GM19324 (cell line): ENCODE measurements around the gene FXYD2.

ENCODE experiments used
- ATAC-seq: cut with Tn5 transposase; IDR thresholded peaks from one replicate; pipeline ENCODE4 v1.9.1; 2021; ENCODE audit warnings: mild to moderate bottlenecking, moderate library complexity; ENCODE audit not compliant: unreplicated experiment, low FRiP score

The FXYD2 gene

GRCh38 chr11:117859061-117859460 lies 34.5 kb upstream of the FXYD2 start:
- ATAC-seq, result no peak

- ATAC-seq, result no peak
Measured at GRCh38 chr11:117857734-117858414, 33.3 kb upstream of the FXYD2 start.

DNA sequence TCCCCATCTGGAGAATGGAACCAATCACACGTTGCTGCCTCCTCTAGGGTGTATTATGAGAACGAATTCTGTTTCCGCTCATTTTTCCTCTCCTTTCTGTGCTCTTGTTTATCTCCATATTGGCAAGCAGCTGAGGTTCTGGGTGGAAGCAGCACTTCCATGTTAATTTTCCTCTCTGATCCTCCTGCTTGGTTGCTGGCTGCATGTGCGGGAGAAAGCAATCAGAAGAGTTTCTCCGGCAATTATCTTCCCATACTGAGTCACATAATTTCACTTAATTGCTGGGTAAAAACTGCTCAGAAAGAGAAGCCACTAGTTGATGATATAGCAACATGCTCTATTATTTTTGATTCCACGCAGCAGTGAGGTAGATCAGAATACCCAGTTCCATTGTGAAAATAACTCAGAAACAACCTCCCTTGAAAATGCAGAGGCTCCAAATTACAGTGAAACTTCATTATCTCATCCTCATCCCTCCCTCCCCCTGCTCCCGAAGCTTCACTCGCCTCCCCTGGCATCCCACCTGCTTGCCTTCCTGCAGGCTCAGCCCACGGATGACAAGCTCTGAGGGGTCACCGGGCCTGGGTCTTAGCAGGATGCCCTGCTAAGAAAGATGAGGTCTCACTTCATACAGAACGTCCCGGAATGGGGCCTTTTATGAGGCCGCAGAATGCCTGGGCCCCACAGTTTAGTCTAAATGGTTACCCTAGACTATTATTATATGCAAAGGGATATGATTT lies 31.5 kb upstream of the FXYD2 start:
- no peak for ATAC-seq

DNA sequence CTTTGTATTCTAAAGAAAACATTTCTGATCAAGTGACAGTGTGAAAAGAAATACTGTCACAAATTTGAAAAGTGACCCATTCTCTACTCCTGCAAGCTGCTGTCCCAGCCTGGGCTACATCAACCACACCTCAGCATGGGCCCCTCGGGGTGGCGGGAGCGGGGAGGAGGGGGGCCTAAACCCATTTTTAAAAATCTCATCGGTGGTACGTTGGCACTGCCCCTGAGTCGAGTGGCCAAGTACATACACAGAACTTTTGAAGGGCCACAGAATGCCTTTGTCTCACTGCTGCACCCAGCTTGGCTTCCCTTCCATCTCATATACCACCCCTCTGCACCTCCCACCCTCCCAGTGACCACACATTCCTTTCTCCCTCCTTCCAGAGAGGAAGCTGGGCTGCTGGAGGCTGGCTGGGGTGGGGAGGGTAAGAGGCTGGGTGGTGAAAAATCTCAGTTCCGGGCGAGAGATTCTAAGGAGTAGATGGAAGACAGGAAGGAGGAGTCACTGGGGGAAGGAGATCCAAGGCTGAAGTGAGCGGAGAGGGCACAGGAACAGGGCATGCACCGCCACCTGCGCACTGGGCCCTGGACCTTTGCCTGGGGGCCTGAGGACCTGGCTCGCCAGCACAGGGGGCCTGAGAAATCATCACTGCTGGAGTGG lies 30.8 kb upstream of the FXYD2 start:
- ATAC-seq, result no peak

DNA sequence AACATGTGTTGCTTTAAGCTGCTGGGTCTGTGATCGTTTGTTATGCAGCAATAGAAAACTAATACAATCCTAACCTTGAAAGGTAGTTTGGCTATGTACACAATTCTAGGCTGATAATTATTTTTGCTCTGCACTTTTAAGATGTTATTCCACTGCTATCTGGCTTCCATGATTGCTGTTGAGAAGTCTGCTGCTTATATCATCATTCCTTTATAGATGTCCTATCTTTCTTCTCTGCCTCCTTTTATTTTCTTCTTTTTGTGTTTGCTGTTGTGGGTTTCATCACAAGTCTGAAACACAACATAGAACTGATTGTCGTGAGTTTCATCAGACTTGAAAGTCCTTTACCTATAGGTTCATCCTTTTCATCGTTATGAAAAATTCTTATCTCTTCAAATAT lies 27.8 kb upstream of the FXYD2 start:
- no peak for ATAC-seq

GRCh38 chr11:117851852-117852251 lies 27.3 kb upstream of the FXYD2 start:
- no peak for ATAC-seq

GRCh38 chr11:117851106-117851505 lies 26.6 kb upstream of the FXYD2 start:
- ATAC-seq, result no peak

GRCh38 chr11:117849781-117850414 lies 25.4 kb upstream of the FXYD2 start:
- no peak for ATAC-seq

- no peak for ATAC-seq
Measured at GRCh38 chr11:117843666-117844484, 19.3 kb upstream of the FXYD2 start.

GRCh38 chr11:117842131-117842941 lies 17.8 kb upstream of the FXYD2 start:
- no peak for ATAC-seq

GRCh38 chr11:117841551-117842031 lies 17.0 kb upstream of the FXYD2 start:
- no peak for ATAC-seq

DNA sequence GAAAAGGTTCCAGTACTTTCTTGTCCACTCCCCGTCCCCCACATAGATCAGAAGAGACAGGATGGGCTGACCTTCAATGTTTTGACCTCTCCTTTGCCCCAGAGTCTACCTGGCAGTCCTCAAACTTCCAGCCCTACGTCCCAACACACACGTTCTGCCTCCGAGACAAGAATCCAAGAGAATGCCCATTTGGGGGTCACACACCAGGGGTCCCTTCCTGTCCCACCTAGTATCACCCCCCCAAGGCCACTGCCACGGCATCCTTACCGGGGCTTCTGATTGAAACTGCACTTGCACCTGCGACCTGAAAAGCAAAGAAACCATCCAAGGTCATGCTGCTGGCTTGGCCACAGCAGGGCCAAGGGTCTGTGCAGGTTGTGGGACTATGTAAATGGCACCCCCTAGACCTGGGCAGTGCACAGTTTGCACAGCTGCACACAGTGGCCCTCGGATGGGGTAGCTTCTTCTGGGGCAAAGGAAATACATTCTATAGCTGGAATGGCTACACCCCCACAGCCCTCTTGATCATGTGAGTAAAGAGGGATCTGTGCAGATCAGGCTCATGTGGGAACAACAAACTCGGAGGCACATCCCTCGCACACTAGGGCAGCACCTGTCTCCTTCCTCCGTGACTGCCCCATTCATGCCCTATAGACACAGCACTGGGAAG lies 16.5 kb upstream of the FXYD2 start:
- ATAC-seq, result no peak

DNA sequence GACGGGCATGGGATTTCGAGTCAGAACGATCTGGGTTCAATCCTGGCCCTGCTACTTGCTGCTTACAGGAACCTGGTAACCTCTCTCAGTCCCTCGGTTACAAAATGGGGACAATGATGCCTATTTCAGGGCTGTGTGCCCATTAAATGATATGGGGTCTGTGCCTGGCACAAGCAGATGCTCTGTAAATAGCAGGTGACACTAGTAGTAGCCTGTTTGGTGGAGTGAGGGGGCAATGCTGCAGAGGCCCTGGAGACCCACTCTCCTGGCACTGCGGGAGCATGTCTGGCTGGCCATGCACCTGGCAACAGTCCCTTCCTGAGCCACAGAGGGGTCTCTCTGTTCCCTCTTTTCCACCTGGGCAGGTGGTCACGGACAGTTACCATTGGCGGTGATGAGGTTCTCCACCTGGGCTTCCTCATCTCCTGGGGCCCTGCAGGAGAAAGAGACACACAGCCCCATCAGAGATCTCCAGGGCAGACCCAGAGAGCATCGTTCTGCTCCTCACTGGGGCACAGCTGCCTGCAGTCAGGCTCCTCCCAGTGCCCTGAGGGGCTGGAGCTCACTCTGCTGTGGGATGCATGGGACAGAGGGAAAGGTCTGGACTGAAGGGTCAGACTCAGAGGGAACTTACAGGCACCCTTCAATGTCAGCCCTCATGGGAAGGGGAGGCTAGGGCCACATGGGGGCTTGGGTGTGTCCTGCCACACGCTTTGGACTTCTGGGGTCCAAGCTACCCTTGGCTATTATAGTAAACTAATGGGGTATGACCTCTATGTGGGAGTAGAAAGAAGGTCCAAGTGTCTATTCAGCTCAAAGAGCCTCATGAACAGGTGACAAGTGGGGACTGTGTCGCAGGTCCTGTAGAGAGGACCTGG lies 15.6 kb upstream of the FXYD2 start:
- ATAC-seq, result no peak

GRCh38 chr11:117839380-117839881 lies 14.9 kb upstream of the FXYD2 start:
- ATAC-seq, result no peak

GRCh38 chr11:117838901-117839300 lies 14.4 kb upstream of the FXYD2 start:
- no peak for ATAC-seq

GRCh38 chr11:117837791-117838190 lies 13.2 kb upstream of the FXYD2 start:
- ATAC-seq, result no peak

GRCh38 chr11:117837070-117837776 lies 12.7 kb upstream of the FXYD2 start:
- ATAC-seq, result no peak
